GM12864 (cell line): Measurements from ENCODE around the gene PRELP.
"Not testable (repeated sequence)": the region's sequence is repeated elsewhere in the genome, so short reads cannot be mapped to it uniquely, and the experiment has no call there.

Experiments used
- DNase-seq: peaks from one replicate; pipeline ENCODE4 v3.0.0-alpha.2; 2011; ENCODE audit warnings: low read depth
- H3K4me3 ChIP-seq: 2 replicates; pipeline ENCODE4 v1.5.1; 2011; ENCODE audit warnings: mild to moderate bottlenecking, low read depth, low read length, control low read depth
- CTCF ChIP-seq: IDR thresholded peaks from 2 replicates; pipeline ENCODE4 v1.5.1; 2011; ENCODE audit warnings: low read depth, mild to moderate bottlenecking, moderate library complexity, low read length, control low read depth, inconsistent platforms; ENCODE audit errors: missing control alignments

Gene PRELP

GRCh38 chr1:203447151-203447550 is 28.5 kb upstream of the PRELP start:
- no peak overlapping the region for H3K4me3 ChIP-seq
- no peak for DNase-seq
- no peak for TF ChIP-seq CTCF

- H3K4me3 ChIP-seq, DNase-seq: not testable (repeated sequence)
These were observed 28.0 kb upstream of the PRELP start for GRCh38 chr1:203447598-203447997.

- DNase-seq = no peak
- no peak for TF ChIP-seq CTCF
- no peak overlapping the region for H3K4me3 ChIP-seq
These were observed 27.0 kb upstream of the PRELP start for GRCh38 chr1:203448521-203449061.

GRCh38 chr1:203450001-203450400 is 25.6 kb upstream of the PRELP start:
- no peak for TF ChIP-seq CTCF
- no peak for DNase-seq
- no peak overlapping the region for H3K4me3 ChIP-seq

GRCh38 chr1:203450479-203451149 is 25.0 kb upstream of the PRELP start:
- TF ChIP-seq CTCF = no peak
- no peak overlapping the region for H3K4me3 ChIP-seq
- DNase-seq = no peak

- no peak for TF ChIP-seq CTCF
- DNase-seq = no peak
- H3K4me3 ChIP-seq = no peak overlapping the region
These were observed 23.5 kb upstream of the PRELP start for GRCh38 chr1:203451836-203452784.

GRCh38 chr1:203453016-203453415 is 22.6 kb upstream of the PRELP start:
- TF ChIP-seq CTCF = no peak
- no peak overlapping the region for H3K4me3 ChIP-seq
- DNase-seq = no peak
